ENCODE data around the gene TBC1D21. TPM values are rescaled to one million over a fixed set of nuclear protein-coding genes. Genes with fewer than 3 reads are reported as not detected.

The TBC1D21 gene
- polyA plus RNA-seq, 1 donor, result not detected

DNA sequence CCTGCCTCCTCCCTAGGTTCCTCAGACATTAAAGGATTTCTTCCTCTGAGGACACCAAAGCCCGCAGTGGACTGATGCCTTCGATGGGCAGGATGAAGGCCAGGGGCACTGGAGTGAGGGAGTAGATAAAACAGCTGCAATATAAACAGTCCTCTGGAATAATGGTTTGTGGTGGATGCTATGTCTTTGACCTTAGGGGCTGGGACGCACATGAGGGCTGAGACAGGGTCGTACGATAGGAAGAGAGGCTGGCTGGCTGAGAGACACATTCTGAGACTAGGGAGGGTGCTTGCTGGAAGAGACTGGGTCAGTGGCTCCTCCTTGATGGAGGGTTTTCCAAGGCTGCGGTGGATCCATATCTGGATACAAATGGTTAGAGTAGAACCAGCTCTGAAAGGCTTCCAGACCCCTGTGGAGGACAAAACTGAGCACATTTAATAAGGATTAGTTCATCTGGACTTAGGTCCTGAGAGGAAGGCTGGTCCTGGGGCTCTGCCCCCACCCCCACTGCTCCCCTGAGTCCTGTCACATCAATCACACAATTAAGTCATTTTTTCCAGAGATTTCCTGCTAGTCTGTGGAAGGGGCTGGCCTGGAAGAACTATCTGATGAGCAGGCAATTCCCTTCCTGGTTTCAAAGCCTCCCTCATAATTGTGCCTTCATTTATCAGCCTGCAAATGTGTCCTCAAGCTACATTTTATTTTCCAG, 15.8 kb downstream of the TBC1D21 start:
- no peak for DNase-seq

- no peak for DNase-seq
Measured at GRCh38 chr15:73889762-73890124, 16.4 kb downstream of the TBC1D21 start.

- no peak for DNase-seq
Measured at GRCh38 chr15:73891328-73892315, 18.3 kb downstream of the TBC1D21 start.

DNA sequence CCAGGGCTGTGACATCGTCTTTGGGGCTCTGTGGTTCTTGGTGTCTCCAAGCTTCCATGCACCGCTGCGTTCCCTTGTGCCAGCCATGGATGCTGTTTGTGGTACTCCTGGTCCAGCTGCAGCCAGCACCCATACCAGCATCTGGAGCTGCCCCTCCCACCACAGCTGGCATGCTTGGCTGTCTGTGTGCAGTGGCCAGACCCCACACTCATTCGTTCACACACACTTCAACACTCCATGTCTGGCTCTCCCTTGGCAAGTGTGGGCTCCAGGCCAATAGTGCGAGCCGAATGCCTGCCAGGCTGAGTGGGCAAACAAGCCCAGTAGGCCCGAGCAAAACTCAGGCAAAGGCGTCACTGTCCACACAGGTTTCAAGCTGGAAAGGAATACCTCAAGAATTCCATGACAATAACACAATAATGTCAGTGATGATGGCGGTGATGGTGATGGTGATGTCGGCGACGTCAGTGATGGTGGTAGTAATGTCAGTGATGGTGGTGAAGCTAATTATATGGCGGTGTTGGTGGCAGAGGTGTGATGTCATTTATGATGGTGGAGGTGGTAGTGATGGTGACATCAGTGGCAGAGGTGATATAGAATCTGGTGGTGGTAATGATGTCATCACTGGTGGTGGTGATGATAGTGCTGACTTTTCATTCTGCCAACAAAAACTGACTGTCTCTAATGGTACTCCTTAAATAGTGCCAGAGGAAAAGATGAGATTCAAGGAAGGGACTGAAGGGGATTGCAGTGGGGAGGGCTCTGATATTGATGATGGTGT, 19.3 kb downstream of the TBC1D21 start:
- DNase-seq, result no peak

DNA sequence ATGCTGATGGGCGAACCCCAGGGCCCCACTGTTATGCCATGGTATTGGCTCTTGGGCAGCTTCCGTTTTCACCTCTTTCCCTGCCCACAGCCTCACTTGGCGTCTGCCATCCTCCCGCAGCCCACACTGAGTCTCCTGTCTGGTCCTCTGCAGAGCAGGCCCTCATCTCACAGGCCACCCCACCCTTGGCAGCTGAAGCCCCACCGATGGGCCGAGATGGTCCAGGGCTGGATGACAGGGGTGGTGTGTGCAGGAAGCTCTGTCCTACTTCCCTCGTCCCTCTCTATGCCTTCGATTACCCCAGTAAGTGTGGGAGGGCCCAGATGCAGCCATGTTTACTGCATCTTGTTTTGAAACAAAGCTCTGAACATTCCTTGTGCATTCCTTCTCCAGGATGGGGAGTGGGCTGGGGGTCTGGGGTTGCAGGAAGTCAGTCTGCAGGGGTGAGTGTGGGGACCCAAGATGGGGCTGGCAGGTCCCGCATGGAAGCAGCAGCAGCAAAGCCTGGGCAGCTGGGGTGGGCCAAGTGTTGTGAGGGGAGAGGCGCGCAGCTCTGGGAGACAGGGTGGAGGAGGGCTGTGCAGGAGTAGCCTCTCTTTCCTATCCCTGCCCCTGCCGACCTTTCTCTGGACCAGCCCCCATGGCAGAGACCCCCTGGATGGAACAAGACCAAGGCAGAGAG, 20.9 kb downstream of the TBC1D21 start:
- no peak for DNase-seq

GRCh38 chr15:73897441-73898261, 24.3 kb downstream of the TBC1D21 start:
- no peak for DNase-seq

DNA sequence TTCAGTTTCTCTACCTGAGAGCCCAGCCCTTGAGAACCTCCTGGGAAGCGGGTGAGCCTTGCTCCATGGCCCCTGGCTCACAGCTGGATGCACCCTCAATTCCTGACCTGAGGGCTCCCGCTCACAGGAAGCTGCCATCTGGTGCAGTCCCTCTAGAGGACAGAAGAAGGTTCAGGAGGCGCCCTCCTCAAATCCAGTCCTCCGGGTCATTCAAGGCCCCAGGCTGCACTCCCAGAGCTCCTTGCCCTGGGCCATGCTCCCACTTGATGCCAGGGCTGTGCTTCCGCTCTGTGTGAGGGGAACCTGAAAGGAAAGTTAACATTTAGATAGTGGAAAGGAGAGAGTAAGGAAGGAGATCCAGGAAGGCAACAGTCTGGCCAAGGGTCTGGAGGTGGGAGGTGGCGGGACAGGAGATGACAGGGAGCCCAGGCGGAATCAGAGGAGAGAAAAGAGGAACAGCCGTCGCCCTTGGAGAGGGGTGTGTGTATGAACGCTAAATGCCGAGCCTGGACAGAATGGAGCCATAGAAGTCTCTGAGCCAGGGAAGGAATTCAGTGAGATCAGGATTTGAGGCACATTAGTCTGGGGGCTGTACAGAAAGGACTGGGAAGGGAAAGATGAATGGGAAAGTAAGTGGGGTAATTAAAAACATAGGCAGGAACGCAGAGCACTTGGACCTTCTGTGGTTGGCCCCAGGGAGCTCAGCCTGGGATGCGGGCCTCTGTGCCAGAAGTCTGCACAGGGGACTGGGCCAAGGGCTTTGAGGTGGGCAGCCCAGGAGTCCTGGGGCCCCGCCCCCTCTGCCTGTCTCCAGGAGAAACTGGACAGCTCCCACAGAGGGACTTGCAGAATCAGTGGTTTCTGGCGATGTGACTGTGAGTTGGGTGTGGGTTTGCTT, 26.1 kb downstream of the TBC1D21 start:
- no peak for DNase-seq

DNA sequence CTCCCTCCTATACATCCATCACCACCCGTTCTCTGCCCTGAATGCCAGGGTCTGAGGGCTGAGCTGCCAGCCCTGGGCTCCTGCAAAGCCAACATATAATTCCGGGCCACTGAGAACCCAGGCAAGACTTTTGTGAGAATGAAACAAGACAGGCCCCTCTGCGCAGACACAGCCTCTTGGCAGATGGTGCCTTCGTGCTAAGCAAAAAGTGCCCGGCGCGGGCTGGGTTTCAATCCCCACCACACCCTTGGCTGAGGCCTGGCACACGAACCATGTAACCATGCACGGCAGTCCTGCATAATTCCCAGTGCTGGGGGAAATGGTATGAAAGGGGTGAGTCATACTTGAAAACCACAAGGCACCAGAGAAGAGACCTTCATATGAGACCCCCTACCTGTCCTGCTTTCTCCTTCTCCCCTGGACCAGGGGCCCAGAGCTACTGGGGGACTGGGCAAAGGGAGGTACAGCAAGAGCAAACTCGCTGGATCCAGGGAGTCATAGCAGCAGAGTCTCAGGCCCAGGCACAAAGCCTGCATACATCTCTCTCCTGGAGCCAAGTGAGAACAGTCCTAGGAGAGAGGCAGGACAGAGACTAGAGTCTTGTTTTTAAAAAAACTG, 26.8 kb downstream of the TBC1D21 start:
- DNase-seq, result no peak

- DNase-seq, result no peak
Measured at GRCh38 chr15:73901126-73901810, 27.9 kb downstream of the TBC1D21 start.

GRCh38 chr15:73902121-73903020, 29.0 kb downstream of the TBC1D21 start:
- DNase-seq, result no peak

- no peak for DNase-seq
Measured at GRCh38 chr15:73904026-73904815, 30.9 kb downstream of the TBC1D21 start.

- DNase-seq, result no peak
Measured at GRCh38 chr15:73905225-73905827, 32.0 kb downstream of the TBC1D21 start.

- DNase-seq, result no peak
Measured at GRCh38 chr15:73906346-73907034, 33.1 kb downstream of the TBC1D21 start.

DNA sequence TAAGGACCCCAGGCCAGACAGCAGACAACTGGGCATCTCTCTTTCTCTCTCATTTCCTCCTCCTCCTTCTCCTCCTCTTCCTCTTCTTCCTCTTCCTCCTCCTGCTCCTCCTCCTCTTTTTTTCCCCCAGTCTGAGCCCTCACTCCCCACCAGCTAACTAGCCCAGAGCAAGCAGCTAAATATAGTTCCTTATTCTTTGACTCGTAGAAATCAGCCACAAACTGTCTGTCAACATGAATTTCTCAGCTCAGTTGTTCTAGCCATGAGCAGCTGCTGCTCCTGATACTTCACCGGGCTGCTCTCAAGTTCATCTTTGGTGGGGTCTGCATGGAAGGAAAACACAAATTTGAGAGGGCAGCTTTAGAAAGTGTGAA, 33.7 kb downstream of the TBC1D21 start:
- no peak for DNase-seq

- DNase-seq, result peak; percentile 82
Measured at GRCh38 chr15:73908030-73908821, 34.9 kb downstream of the TBC1D21 start.

DNA sequence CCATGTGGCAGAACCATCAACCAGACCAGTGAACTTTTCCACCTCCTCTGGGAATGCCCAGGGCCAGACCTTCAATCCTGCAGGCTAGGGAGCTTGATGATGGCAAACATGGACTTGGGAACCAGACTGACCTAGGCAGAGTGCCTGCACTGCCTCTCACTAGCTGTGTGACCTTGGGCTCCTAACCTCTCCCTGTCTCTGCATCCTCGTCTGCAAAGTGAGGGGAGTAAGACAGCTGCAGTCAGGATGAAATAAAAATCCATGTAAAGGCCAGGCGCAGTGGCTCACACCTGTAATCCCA, 35.4 kb downstream of the TBC1D21 start:
- DNase-seq, result no peak
